ENCODE data around the gene IRF2BP2. TPM values are rescaled to one million over a fixed set of nuclear protein-coding genes. Genes with fewer than 3 reads are reported as not detected.
A peak's percentile ranks its signal among the peaks of the same experiment; 100 is the strongest.

The IRF2BP2 gene
- total and polyA plus RNA-seq, 2 of the 13 experiments (the other 11 are each of a cell fraction or from before 2014, with no cell fraction given): 140 to 147 TPM

DNA sequence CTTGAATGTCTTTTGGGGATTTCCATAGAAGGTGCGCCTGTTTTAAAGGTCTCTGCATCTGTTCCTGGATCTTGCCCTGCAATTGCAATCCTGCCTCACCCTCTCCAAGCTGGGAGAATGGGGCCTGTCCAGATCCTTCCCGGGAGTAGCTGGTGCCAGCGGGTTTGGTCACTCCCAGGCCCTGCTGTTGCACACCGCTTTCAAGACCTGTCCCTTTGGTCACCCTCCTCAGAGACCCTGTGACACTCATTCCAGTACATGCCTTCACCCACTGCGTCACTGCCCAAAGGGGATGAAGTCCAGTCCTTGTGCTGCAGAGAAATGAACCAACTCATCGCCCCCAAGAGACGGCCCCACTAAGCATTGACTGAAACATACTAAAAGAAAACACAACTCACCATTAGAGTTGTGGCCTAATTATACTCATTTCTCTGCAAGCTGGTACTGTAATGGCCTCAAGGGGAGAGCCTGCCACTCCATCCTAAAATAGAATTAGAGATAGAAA is 1.9 kb upstream of the IRF2BP2 start (continued):
- TF ChIP-seq, protein P1, sequence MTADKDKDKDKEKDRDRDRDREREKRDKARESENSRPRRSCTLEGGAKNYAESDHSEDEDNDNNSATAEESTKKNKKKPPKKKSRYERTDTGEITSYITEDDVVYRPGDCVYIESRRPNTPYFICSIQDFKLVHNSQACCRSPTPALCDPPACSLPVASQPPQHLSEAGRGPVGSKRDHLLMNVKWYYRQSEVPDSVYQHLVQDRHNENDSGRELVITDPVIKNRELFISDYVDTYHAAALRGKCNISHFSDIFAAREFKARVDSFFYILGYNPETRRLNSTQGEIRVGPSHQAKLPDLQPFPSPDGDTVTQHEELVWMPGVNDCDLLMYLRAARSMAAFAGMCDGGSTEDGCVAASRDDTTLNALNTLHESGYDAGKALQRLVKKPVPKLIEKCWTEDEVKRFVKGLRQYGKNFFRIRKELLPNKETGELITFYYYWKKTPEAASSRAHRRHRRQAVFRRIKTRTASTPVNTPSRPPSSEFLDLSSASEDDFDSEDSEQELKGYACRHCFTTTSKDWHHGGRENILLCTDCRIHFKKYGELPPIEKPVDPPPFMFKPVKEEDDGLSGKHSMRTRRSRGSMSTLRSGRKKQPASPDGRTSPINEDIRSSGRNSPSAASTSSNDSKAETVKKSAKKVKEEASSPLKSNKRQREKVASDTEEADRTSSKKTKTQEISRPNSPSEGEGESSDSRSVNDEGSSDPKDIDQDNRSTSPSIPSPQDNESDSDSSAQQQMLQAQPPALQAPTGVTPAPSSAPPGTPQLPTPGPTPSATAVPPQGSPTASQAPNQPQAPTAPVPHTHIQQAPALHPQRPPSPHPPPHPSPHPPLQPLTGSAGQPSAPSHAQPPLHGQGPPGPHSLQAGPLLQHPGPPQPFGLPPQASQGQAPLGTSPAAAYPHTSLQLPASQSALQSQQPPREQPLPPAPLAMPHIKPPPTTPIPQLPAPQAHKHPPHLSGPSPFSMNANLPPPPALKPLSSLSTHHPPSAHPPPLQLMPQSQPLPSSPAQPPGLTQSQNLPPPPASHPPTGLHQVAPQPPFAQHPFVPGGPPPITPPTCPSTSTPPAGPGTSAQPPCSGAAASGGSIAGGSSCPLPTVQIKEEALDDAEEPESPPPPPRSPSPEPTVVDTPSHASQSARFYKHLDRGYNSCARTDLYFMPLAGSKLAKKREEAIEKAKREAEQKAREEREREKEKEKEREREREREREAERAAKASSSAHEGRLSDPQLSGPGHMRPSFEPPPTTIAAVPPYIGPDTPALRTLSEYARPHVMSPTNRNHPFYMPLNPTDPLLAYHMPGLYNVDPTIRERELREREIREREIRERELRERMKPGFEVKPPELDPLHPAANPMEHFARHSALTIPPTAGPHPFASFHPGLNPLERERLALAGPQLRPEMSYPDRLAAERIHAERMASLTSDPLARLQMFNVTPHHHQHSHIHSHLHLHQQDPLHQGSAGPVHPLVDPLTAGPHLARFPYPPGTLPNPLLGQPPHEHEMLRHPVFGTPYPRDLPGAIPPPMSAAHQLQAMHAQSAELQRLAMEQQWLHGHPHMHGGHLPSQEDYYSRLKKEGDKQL (CRISPR knock-in tag; IDR thresholded peaks at IDR 0.05; ENCODE audit: low read depth): 0 out of 2 replicates have a peak, but pooled peaks have one; percentile 31
- TF ChIP-seq, protein P2, sequence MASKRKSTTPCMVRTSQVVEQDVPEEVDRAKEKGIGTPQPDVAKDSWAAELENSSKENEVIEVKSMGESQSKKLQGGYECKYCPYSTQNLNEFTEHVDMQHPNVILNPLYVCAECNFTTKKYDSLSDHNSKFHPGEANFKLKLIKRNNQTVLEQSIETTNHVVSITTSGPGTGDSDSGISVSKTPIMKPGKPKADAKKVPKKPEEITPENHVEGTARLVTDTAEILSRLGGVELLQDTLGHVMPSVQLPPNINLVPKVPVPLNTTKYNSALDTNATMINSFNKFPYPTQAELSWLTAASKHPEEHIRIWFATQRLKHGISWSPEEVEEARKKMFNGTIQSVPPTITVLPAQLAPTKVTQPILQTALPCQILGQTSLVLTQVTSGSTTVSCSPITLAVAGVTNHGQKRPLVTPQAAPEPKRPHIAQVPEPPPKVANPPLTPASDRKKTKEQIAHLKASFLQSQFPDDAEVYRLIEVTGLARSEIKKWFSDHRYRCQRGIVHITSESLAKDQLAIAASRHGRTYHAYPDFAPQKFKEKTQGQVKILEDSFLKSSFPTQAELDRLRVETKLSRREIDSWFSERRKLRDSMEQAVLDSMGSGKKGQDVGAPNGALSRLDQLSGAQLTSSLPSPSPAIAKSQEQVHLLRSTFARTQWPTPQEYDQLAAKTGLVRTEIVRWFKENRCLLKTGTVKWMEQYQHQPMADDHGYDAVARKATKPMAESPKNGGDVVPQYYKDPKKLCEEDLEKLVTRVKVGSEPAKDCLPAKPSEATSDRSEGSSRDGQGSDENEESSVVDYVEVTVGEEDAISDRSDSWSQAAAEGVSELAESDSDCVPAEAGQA (IDR thresholded peaks at IDR 0.05; ENCODE audit: low read depth): no peak
- TF ChIP-seq, protein P2 (CRISPR knock-in tag; IDR thresholded peaks at IDR 0.05; ENCODE audit: borderline replicate concordance): no peak; the same call in 1 of the 2 replicates
- TF ChIP-seq ZNF205 (CRISPR knock-in tag; IDR thresholded peaks at IDR 0.05) (no peak), ZFP90 (CRISPR knock-in tag; IDR thresholded peaks at IDR 0.05; ENCODE audit: borderline replicate concordance) (no peak), MTF1 (CRISPR knock-in tag; IDR thresholded peaks at IDR 0.05) (no peak), ZBTB1 (CRISPR knock-in tag; IDR thresholded peaks at IDR 0.05; ENCODE audit: borderline replicate concordance) (no peak), HNRNPLL (IDR thresholded peaks at IDR 0.05; ENCODE audit: low read depth, low read length, poor library complexity, severe bottlenecking) (no peak), POLR2G (IDR thresholded peaks at IDR 0.05; ENCODE audit: low read depth, low read length) (peak; percentile 79), RFXAP (CRISPR knock-in tag; IDR thresholded peaks at IDR 0.05; ENCODE audit: borderline replicate concordance) (no peak)
- TF ChIP-seq, protein P3, sequence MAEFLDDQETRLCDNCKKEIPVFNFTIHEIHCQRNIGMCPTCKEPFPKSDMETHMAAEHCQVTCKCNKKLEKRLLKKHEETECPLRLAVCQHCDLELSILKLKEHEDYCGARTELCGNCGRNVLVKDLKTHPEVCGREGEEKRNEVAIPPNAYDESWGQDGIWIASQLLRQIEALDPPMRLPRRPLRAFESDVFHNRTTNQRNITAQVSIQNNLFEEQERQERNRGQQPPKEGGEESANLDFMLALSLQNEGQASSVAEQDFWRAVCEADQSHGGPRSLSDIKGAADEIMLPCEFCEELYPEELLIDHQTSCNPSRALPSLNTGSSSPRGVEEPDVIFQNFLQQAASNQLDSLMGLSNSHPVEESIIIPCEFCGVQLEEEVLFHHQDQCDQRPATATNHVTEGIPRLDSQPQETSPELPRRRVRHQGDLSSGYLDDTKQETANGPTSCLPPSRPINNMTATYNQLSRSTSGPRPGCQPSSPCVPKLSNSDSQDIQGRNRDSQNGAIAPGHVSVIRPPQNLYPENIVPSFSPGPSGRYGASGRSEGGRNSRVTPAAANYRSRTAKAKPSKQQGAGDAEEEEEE (CRISPR knock-in tag; IDR thresholded peaks at IDR 0.05; ENCODE audit: borderline replicate concordance): no peak
- TF ChIP-seq, protein P4, sequence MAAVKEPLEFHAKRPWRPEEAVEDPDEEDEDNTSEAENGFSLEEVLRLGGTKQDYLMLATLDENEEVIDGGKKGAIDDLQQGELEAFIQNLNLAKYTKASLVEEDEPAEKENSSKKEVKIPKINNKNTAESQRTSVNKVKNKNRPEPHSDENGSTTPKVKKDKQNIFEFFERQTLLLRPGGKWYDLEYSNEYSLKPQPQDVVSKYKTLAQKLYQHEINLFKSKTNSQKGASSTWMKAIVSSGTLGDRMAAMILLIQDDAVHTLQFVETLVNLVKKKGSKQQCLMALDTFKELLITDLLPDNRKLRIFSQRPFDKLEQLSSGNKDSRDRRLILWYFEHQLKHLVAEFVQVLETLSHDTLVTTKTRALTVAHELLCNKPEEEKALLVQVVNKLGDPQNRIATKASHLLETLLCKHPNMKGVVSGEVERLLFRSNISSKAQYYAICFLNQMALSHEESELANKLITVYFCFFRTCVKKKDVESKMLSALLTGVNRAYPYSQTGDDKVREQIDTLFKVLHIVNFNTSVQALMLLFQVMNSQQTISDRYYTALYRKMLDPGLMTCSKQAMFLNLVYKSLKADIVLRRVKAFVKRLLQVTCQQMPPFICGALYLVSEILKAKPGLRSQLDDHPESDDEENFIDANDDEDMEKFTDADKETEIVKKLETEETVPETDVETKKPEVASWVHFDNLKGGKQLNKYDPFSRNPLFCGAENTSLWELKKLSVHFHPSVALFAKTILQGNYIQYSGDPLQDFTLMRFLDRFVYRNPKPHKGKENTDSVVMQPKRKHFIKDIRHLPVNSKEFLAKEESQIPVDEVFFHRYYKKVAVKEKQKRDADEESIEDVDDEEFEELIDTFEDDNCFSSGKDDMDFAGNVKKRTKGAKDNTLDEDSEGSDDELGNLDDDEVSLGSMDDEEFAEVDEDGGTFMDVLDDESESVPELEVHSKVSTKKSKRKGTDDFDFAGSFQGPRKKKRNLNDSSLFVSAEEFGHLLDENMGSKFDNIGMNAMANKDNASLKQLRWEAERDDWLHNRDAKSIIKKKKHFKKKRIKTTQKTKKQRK (IDR thresholded peaks at IDR 0.05; ENCODE audit: low read length): no peak

Measured in HepG2 (cell line).